Eye (tissue), 1 donor: ENCODE results near the gene DLG3.

Experiments
- DNase-seq: peaks from one replicate; pipeline ENCODE4 v3.0.0-alpha.2; 2015

DLG3 gene

GRCh38 chrX:70527053-70527452 lies 82.4 kb downstream of the DLG3 start:
- DNase-seq: no peak

- no peak for DNase-seq
These were observed 83.1 kb downstream of the DLG3 start for GRCh38 chrX:70527610-70528345.

- DNase-seq: no peak
These were observed 90.6 kb downstream of the DLG3 start for GRCh38 chrX:70535198-70535597.

GRCh38 chrX:70549429-70549828 lies 104.8 kb downstream of the DLG3 start:
- DNase-seq: no peak

- no peak for DNase-seq
These were observed 107.6 kb downstream of the DLG3 start for GRCh38 chrX:70552130-70552704.

- DNase-seq: no peak
These were observed 108.9 kb downstream of the DLG3 start for GRCh38 chrX:70553516-70553915.

- DNase-seq: no peak
These were observed 109.4 kb downstream of the DLG3 start for GRCh38 chrX:70554081-70554480.

- DNase-seq: no peak
These were observed 109.9 kb downstream of the DLG3 start for GRCh38 chrX:70554523-70554922.

GRCh38 chrX:70554948-70555347 lies 110.3 kb downstream of the DLG3 start:
- DNase-seq: no peak
